Stimulated activated CD8-positive, alpha-beta memory T cell treated with anti-CD3 and anti-CD28 coated beads, Interleukin-15, amount 100 ng/mL, for 4 hours (primary cell): ENCODE data around the gene SRCAP.
"Not testable (repeated sequence)": the region's sequence is repeated elsewhere in the genome, so short reads cannot be mapped to it uniquely, and the experiment has no call there.

Source experiments
- DNase-seq, 2 donors: peaks; one replicate each; pipeline ENCODE4 v3.0.0-alpha.2; 2020; ENCODE audit warnings: low read depth in 2 of 2

The SRCAP gene

GRCh38 chr16:30663820-30664219, 35.2 kb upstream of the SRCAP start:
- no peak for DNase-seq

- no peak for DNase-seq
These were observed 34.3 kb upstream of the SRCAP start for GRCh38 chr16:30664616-30665109.

DNA sequence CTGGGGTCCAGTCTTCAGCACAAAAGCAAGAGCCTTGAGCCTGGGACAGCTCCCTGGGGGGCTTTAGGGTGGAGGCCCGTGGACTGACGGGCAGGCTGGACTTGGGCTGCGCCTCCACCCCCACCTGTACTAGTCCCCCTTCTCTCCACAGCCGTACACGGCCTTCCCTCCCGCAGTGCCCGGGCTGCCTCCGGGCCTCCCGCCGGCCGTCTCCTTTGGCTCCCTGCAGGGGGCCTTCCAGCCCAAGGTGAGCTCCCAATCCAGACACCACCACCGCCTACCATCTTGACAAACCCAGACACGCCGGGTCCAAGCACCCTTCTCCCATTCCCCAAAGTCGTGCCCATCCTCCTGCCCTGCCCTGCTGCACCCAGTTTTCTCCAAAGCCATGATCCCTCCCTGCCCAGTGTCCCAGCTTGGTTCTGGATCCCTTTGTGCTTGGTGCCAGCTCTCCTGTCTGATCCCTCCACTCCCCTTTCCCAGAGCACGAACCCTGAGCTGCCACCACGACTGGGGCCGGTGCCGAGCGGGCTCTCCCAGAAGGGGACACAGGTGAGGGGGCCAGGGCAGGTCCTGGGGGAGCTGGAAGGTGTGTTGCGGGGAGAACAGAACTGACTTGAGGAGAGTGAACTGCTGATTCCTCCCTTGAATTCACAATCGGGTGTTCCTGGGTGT, 33.7 kb upstream of the SRCAP start:
- no peak for DNase-seq

DNA sequence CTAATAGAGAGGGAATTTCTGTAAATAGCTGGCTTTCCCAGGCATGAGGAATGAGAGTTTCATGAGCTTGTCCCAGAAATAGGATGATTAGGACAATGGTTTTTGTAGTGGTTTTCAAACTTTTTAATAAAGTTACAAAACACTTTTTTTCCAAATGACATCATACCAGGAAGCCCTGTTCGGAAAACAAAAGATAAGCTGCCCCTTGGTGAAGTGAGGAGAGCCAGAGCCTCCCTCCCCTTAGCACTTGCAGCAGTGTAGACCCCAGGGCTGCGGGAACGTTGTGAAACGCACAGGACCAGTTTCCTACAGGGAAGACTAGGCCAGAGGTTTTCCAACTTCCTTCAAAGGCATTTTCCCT, 33.2 kb upstream of the SRCAP start:
- DNase-seq = no peak

DNA sequence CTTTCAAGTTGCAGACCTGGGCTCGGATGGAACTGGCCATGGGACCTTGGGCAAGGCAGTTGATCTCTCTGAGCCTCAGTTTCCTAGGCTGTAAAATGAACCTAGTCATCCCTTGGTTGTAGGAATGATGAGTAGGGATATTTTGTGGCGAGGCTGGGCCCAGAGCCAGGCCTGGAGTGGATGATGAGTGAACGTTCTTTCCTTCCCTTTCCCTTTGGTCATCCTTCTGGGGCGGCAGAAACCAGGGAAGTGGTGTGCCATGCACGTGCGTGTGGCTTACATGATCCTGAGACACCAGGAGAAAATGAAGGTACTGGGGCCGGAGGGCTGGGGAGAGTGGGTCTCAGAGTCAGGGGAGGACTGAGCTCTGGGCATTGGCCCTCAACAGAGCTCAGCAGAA, 32.3 kb upstream of the SRCAP start:
- DNase-seq = no peak

DNA sequence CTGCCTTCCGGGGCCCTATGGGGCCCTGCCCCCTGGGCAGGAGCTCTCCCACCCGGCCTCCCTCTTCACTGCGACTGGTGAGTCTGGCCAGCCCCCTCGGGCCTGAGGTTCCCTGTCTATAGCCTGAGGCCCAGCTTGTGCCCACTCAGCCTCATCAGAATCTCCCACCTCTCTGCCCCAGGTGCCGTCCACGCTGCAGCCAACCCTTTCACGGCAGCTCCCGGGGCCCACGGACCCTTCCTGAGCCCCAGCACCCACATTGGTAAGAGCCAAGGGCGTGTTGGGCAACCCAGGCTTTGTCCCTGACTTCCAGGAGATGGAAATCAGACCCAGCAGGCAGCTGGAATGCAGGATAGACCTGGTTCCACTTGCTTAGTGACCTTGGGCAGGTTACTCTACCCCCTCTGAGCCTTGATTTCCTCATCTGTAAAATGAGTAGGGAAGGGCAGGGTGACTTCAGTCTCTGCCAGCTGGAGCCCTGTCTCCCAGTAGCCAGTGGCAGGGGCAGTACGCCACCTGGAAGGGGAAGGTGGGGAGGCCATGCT, 31.5 kb upstream of the SRCAP start:
- DNase-seq = no peak

DNA sequence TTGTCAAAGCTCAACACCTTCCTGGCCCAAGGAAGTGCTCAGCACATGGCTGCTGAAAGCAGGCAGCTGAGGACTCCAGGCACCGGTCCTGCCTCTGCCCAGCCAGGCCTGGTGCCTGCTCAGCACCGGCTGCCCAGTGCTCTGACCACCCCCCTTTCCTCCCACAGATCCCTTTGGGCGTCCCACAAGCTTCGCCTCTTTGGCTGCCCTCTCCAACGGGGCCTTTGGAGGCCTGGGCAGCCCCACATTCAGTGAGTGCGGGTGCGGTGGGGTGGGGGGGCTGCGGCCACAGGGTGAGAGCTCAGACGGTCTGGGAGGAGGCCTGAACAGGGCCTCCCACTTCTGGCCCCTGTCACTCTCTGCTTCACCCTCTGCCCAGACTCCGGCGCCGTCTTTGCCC, 30.6 kb upstream of the SRCAP start:
- no peak for DNase-seq

DNA sequence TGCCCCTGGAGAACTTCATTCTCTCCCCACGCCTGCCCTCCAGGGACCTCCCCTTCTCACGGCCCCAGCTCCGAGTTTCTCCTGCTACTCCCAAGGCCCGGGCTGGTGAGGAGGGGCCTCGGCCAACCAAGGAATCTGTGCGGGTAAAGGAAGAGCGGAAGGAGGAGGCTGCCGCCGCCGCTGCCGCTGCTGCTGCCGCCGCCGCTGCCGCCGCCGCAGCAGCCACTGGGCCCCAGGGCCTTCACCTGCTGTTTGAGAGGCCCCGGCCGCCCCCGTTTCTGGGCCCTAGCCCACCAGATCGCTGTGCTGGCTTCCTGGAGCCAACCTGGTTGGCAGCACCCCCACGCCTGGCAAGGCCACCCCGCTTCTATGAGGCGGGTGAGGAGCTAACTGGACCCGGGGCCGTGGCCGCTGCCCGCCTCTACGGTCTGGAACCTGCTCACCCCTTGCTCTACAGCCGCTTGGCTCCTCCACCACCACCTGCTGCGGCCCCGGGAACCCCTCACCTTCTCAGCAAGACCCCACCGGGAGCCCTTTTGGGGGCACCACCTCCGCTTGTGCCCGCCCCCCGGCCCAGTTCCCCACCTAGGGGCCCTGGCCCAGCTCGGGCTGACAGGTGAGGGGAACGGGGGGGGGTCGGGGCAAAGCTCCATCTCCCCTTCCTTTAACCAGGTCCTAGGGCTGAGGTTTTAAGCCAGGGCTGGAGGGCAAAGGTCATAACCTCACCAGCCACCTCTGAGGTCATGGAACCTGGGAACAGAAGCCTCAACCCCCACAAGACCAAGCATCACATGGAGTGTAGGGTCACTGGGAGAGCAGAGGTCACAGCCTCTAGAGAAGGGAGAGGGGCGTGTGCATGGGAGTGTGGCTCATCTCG, 29.7 kb upstream of the SRCAP start:
- no peak for DNase-seq

DNA sequence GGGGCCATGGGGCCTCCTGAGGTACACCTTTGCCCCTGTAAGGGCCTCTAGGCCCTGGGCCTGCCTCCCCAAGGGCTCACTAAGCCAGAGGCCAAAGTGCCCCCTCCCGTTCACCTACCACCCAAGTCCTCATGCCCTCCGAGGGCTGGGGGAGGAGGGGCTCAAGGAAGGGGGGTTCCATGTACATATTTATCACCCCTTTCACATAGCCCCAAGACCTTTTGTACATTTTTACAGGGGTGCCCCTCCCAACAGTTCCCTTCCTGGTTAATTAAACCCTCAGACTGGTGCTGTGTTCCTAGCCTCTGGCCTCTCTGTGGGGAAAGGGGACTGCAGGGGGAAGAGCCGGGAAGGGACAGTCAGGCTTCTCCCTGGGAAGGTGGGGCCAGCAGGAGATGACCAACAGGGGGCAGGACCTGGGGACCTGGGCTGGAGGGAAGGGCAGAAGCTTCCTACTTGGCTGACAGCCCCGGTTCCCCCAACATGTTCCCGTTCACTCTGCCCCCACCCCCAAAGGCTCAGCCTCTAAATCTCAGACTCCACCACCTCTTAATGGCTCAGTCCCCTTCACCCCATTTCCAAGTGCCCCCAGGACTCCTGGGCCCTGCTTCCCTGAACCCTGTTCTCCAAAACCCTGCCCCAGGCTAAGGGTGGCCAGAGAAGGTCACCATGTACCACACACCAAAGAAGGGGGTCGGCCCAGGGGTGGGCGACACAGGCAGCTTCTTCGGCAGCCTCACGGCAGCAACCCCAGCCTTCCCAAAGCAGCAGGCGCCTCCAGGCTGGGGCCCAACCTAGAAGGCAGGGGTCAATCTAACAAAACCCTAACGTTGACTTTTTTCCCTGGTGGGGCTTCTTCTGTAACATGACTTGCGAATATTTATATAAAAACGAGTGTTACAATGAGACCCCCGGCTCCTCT, 28.8 kb upstream of the SRCAP start:
- DNase-seq = no peak

DNA sequence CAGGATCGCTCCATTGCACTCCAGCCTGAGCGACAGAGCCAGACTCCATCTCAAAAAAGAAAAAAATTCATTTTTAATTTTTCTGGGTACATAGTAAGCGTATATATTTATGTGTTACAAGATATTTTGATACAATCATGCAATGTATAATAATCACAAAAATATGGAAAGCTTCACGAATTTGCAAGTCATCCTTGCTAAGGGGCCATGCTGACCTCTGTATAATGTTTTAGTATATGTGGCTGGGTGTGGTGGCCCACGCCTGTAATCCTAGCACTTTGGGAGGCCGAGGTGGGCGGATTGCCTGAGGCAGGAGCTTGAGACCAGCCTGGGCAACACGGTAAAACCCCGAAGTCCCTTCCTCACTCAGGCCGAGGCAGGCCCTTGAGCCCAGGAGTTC, 23.8 kb upstream of the SRCAP start:
- no peak for DNase-seq

GRCh38 chr16:30677931-30678585, 20.9 kb upstream of the SRCAP start:
- no peak for DNase-seq

GRCh38 chr16:30678586-30678970, 20.4 kb upstream of the SRCAP start:
- no peak for DNase-seq

GRCh38 chr16:30680326-30680725, 18.6 kb upstream of the SRCAP start:
- DNase-seq = no peak

DNA sequence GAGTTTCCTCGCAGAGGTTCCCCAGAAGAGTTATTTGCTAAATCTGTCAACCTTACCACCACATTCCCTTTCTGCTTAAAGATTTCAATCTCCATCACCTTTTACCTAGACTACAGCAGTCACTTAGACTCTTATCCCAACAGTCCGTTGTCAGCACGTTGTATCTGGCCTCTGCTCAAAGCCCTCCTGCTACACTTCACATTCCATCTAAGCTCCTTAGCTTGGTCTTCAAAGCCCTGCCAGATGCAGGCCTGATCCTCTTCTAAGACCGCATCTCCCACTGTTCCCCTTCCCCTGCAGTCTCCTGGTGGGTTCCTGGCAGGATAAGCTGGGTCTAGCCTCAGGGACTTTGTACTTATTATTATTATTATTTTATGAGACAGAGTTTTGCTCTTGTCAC, 10.3 kb upstream of the SRCAP start:
- no peak for DNase-seq

GRCh38 chr16:30691907-30692306, 7.1 kb upstream of the SRCAP start:
- DNase-seq = no peak

DNA sequence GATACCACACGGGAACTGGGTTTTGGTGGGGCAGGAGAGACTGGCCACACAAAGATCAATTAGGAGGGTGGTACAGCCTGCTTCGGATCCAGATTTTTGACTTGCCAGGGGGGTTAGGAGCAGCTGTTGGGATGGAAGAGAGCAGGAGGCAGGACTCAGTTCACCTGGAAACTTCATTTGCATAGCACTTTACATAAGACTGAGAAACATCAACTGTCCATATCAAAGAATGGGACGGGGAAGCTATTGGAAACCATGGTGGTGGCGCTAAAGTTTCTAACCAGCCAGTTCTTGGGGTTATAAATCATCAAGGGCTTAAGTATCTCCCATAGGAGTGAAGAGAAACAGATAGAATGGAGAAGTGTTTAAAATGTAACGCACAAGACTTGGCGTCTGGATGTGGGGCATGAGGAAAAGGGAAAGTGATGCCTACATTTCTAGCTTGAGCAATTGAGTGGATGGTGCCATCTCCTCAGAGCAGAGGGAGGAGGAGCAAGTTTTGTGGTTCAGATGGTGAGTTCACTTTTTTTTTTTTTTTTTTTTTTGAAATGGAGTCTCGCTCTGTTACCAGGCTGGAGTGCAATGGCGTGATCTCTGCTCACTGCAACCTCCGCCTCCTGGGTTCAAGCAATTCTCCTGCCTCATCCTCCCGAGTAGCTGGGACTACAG, 6.4 kb upstream of the SRCAP start:
- no peak for DNase-seq

- DNase-seq = no peak
These were observed 3.9 kb upstream of the SRCAP start for GRCh38 chr16:30694926-30695693.

DNA sequence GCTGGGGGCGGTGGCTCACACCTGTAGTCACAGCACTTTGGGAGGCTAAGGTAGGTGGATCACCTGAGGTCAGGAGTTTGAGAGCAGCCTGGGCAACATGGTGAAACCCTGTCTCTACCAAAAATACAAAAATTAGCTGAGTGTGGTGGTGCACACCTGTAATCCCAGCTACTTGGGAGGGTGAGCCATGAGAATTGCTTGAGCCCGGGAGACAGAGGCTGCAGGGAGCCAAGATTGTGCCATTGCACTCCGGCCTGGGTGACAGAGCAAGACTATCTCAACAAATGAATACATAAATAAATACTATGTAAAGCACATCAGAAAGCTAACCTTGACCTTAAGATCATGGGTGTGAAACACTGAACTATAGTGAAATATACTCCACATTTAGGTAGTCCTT, 2.3 kb upstream of the SRCAP start:
- DNase-seq = not testable (repeated sequence)

DNA sequence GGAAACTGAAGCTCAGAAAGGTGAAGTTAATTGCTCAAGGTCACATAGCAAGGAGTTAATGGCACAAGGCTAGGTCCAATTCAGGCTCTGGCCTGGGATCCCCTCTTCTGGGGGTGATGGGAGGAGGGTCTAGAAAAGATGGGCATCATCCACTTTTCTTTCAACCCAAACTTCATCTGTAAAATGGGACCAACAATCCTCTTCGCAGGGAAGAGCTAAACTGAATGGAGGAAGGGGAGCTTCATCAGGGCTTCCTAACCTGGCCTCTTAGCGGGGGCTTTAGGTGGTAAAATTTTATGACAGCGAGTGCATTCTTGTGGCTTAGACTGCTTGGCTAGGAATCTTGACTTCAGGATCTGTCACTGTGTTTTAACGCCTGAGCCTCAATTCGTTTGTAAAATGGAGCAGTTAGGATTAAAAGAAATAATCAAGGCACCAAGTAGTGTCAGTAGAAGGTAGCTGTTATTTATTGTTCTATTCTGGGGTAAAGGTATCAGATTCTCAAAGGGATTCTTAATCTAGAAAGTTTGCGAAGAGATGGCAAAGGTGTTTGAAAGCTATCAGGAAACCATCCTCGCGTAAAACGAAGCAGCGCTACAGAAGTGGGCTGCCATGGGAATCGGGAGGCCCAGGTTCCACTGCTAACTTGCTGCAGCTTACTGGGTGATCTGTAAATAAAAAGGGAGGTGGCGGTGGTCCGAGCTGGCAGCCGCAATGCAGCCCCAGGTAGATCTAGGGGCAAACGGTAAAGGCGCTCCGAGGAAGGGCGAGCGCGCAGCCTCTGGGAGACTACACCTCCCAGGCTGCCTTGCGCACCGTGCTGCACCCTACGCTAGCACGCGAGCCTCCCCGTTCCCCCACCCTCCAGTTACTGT, 1.5 kb upstream of the SRCAP start:
- DNase-seq = no peak
